ENCODE measurements around the gene KLF11. TPM values are rescaled to one million over a fixed set of nuclear protein-coding genes. Genes with fewer than 3 reads are reported as not detected.

Gene KLF11
- polyA plus RNA-seq, 1 donor from 2014 or later, result 5.7 TPM

- Histone ChIP-seq H3K27me3 (ENCODE audit: insufficient read depth, low read depth, low read length) (no peaks in the 10 kb centered on the region), H3K4me2 (ENCODE audit: low read length) (no peak overlapping the region), H3K27ac (ENCODE audit: low read length) (no peak overlapping the region), H3K9me3 (ENCODE audit: low read length) (no peaks in the 10 kb centered on the region), H4K20me1 (ENCODE audit: insufficient read depth) (no peaks in the 10 kb centered on the region), H3K9me2 (ENCODE audit: insufficient read depth, low read length) (no peaks in the 10 kb centered on the region), H3K9ac (ENCODE audit: low read length) (no peak overlapping the region), H3F3A (ENCODE audit: insufficient read depth, low read length, poor library complexity, severe bottlenecking) (no peaks in the 10 kb centered on the region), H3K4me3 (ENCODE audit: low read length) (no peak overlapping the region), H2AFZ (ENCODE audit: low read depth, low read length) (no peak overlapping the region), H3K79me2 (replicated peaks; ENCODE audit: insufficient read depth, low read length) (no peaks in the 10 kb centered on the region), H3K36me3 (ENCODE audit: insufficient read depth, low read length) (no peaks in the 10 kb centered on the region)
- TF ChIP-seq MXI1 (conservative IDR thresholded peaks at IDR 0.05; ENCODE audit: poor library complexity, severe bottlenecking), result no peak
- TF ChIP-seq EZH2 (IDR thresholded peaks at IDR 0.05; ENCODE audit: borderline replicate concordance, insufficient read depth, low read length, poor library complexity, severe bottlenecking), result no peak
- no peak for TF ChIP-seq TAF1 (IDR thresholded peaks at IDR 0.05; ENCODE audit: low read depth)
- no peak for TF ChIP-seq RAD21 (conservative IDR thresholded peaks at IDR 0.05)
- TF ChIP-seq, protein P1, sequence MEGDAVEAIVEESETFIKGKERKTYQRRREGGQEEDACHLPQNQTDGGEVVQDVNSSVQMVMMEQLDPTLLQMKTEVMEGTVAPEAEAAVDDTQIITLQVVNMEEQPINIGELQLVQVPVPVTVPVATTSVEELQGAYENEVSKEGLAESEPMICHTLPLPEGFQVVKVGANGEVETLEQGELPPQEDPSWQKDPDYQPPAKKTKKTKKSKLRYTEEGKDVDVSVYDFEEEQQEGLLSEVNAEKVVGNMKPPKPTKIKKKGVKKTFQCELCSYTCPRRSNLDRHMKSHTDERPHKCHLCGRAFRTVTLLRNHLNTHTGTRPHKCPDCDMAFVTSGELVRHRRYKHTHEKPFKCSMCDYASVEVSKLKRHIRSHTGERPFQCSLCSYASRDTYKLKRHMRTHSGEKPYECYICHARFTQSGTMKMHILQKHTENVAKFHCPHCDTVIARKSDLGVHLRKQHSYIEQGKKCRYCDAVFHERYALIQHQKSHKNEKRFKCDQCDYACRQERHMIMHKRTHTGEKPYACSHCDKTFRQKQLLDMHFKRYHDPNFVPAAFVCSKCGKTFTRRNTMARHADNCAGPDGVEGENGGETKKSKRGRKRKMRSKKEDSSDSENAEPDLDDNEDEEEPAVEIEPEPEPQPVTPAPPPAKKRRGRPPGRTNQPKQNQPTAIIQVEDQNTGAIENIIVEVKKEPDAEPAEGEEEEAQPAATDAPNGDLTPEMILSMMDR (IDR thresholded peaks at IDR 0.05; ENCODE audit: poor library complexity, severe bottlenecking), result no peak
- no peak for TF ChIP-seq SMC3 (conservative IDR thresholded peaks at IDR 0.05; ENCODE audit: poor library complexity)
- no peak for TF ChIP-seq EP300 (conservative IDR thresholded peaks at IDR 0.05; ENCODE audit: poor library complexity, severe bottlenecking)
- no peak for TF ChIP-seq POLR2AphosphoS5 (IDR thresholded peaks at IDR 0.05)
- TF ChIP-seq REST (IDR thresholded peaks at IDR 0.05; ENCODE audit: borderline replicate concordance), result no peak
Measured at GRCh38 chr2:10017313-10017941, 25.9 kb upstream of the KLF11 start.

GRCh38 chr2:10019174-10019573 lies 24.2 kb upstream of the KLF11 start:
- no peaks in the 10 kb centered on the region for H3K27me3 ChIP-seq (ENCODE audit: insufficient read depth, low read depth, low read length)
- no peak overlapping the region for H3K27ac ChIP-seq (ENCODE audit: low read length)
- H2AFZ ChIP-seq (ENCODE audit: low read depth, low read length), result no peak overlapping the region
- H3K36me3 ChIP-seq (ENCODE audit: insufficient read depth, low read length), result no peaks in the 10 kb centered on the region
- H3K9me3 ChIP-seq (ENCODE audit: low read length), result no peaks in the 10 kb centered on the region
- no peak overlapping the region for H3K9ac ChIP-seq (ENCODE audit: low read length)
- H3K79me2 ChIP-seq (replicated peaks; ENCODE audit: insufficient read depth, low read length), result no peaks in the 10 kb centered on the region
- H3K9me2 ChIP-seq (ENCODE audit: insufficient read depth, low read length), result no peaks in the 10 kb centered on the region
- no peaks in the 10 kb centered on the region for H3F3A ChIP-seq (ENCODE audit: insufficient read depth, low read length, poor library complexity, severe bottlenecking)
- H3K4me2 ChIP-seq (ENCODE audit: low read length), result no peak overlapping the region
- TF ChIP-seq EP300 (conservative IDR thresholded peaks at IDR 0.05; ENCODE audit: poor library complexity, severe bottlenecking) (no peak), SMC3 (conservative IDR thresholded peaks at IDR 0.05; ENCODE audit: poor library complexity) (no peak), POLR2AphosphoS5 (IDR thresholded peaks at IDR 0.05) (no peak), EZH2 (IDR thresholded peaks at IDR 0.05; ENCODE audit: borderline replicate concordance, insufficient read depth, low read length, poor library complexity, severe bottlenecking) (no peak), REST (IDR thresholded peaks at IDR 0.05; ENCODE audit: borderline replicate concordance) (no peak), MXI1 (conservative IDR thresholded peaks at IDR 0.05; ENCODE audit: poor library complexity, severe bottlenecking) (no peak), TAF1 (IDR thresholded peaks at IDR 0.05; ENCODE audit: low read depth) (no peak), RAD21 (conservative IDR thresholded peaks at IDR 0.05) (no peak)
- TF ChIP-seq, protein P1 (IDR thresholded peaks at IDR 0.05; ENCODE audit: poor library complexity, severe bottlenecking), result no peak
- H4K20me1 ChIP-seq (ENCODE audit: insufficient read depth), result no peaks in the 10 kb centered on the region
- no peak overlapping the region for H3K4me3 ChIP-seq (ENCODE audit: low read length)
